HEK293 (cell line): Measurements from ENCODE around the gene PRUNE2.

Experiments
- CTCF ChIP-seq: fragments of 450-650 bp; formaldehyde crosslinking; IDR thresholded peaks from 2 replicates; pipeline ENCODE4 v1.5.1; 2016; ENCODE audit warnings: missing biosample characterization, missing genetic modification characterization
- HOXC10 ChIP-seq: sonication (generic); formaldehyde crosslinking; IDR thresholded peaks from 2 replicates; pipeline ENCODE4 v1.8.1; 2023; ENCODE audit warnings: mild to moderate bottlenecking, missing genetic modification reagents
- PBX3 ChIP-seq: sonication (generic); formaldehyde crosslinking; IDR thresholded peaks from 2 replicates; pipeline ENCODE4 v1.8.1; 2022; ENCODE audit warnings: mild to moderate bottlenecking, moderate library complexity, missing genetic modification reagents
- ZBTB17 ChIP-seq: fragments of 450-650 bp; formaldehyde crosslinking; IDR thresholded peaks from 2 replicates; pipeline ENCODE4 v1.5.1; 2016; ENCODE audit warnings: missing biosample characterization, missing genetic modification characterization
- ZBTB49 ChIP-seq: fragments of 450-650 bp; formaldehyde crosslinking; IDR thresholded peaks from 2 replicates; pipeline ENCODE4 v1.5.1; 2016; ENCODE audit warnings: missing biosample characterization, missing genetic modification characterization, low read depth
- ZNF214 ChIP-seq: fragments of 450-650 bp; formaldehyde crosslinking; IDR thresholded peaks from 2 replicates; pipeline ENCODE4 v1.5.1; 2017; ENCODE audit warnings: missing biosample characterization, mild to moderate bottlenecking, missing genetic modification characterization, borderline replicate concordance
- ZNF362 ChIP-seq: fragments of 450-650 bp; formaldehyde crosslinking; IDR thresholded peaks from 2 replicates; pipeline ENCODE4 v1.5.1; 2016; ENCODE audit warnings: missing biosample characterization, missing genetic modification characterization
- ZNF391 ChIP-seq: fragments of 450-650 bp; formaldehyde crosslinking; IDR thresholded peaks from 2 replicates; pipeline ENCODE4 v1.5.1; 2016; ENCODE audit warnings: low read depth, missing biosample characterization, missing genetic modification characterization, borderline replicate concordance

GRCh38 chr9:76692458-76693129, 213.3 kb downstream of the PRUNE2 start:
- no peak for TF ChIP-seq CTCF (tag by site-specific recombination)
- no peak for TF ChIP-seq ZNF391 (tag by site-specific recombination)
- no peak for TF ChIP-seq ZBTB49
- TF ChIP-seq ZNF214 = no peak
- no peak for TF ChIP-seq ZNF362 (tag by site-specific recombination)
- no peak for TF ChIP-seq ZBTB17 (tag by site-specific recombination)
- no peak for TF ChIP-seq PBX3 (CRISPR knock-in tag)
- TF ChIP-seq HOXC10 (CRISPR knock-in tag) = no peak
